A204.1 (cell line): ENCODE results near the gene PIM1.

Source experiments
- FAIRE-seq: peaks from 2 replicates; lab custom pipeline; 2012; peaks lifted over from hg19 to GRCh38; lab: Jason Lieb, UNC

The PIM1 gene

GRCh38 chr6:37222992-37223391 lies 53.0 kb downstream of the PIM1 start:
- no peak for FAIRE-seq
